B cell (primary cell): ENCODE measurements around the gene ZNF649. TPM values are rescaled to one million over a fixed set of nuclear protein-coding genes. Genes with fewer than 3 reads are reported as not detected.

ENCODE experiments used
- ATAC-seq: fragments of 200-7000 bp; cut with Tn5 transposase; one replicate; pipeline ENCODE4 v1.10.0; 2021; ENCODE audit warnings: low read depth, mild to moderate bottlenecking, moderate number of reproducible peaks, moderate library complexity
- CTCF ChIA-PET: fragments of 350-600 bp; sonication (Branson Sonifier 250); formaldehyde crosslinking; loops from one replicate; lab custom pipeline; 2021; ENCODE audit warnings: antibody characterized with exemption, inconsistent platforms; lab: Charles Lee
- POLR2A ChIA-PET: fragments of 350-600 bp; sonication (Branson Sonifier 250); formaldehyde crosslinking; loops from one replicate; lab custom pipeline; 2021; ENCODE audit warnings: antibody characterized with exemption; lab: Charles Lee
- DNase-seq: peaks from one replicate; pipeline ENCODE4 v3.0.0; 2013
- H2AFZ ChIP-seq: 2 replicates; pipeline ENCODE4 v1.6.1; 2012; ENCODE audit warnings: mild to moderate bottlenecking, low read depth, low read length; ENCODE audit not compliant: insufficient read depth, poor library complexity, severe bottlenecking
- H3K27ac ChIP-seq, 2 donors: 1 replicate in 1 of 2; 2 replicates in 1 of 2; pipeline ENCODE4 v1.5.1; 2012 to 2013; ENCODE audit warnings: low read length in 2 of 2, mild to moderate bottlenecking in 2 of 2, moderate library complexity in 1 of 2
- H3K27me3 ChIP-seq, 4 experiments: fragments of 200-600 bp in 1 of 4; sonication (generic) in 1 of 4; replicated peaks in 1 of 4; 1 replicate in 2 of 4; 2 replicates in 2 of 4; pipeline versions ENCODE4 v1.6.1 to v1.7.0; 2013 to 2016; ENCODE audit warnings: low read length in 3 of 4, mild to moderate bottlenecking in 2 of 4, mixed read lengths in 1 of 4, moderate library complexity in 1 of 4; ENCODE audit not compliant: insufficient read depth in 4 of 4, control insufficient read depth in 3 of 4; ENCODE audit errors: control extremely low read depth in 1 of 4
- H3K36me3 ChIP-seq, 2 experiments: replicated peaks in 1 of 2; 1 replicate in 1 of 2; 2 replicates in 1 of 2; pipeline versions ENCODE4 v1.6.1 to v1.7.1; 2013; ENCODE audit warnings: low read length in 1 of 2; ENCODE audit not compliant: insufficient read depth in 2 of 2, control insufficient read depth in 1 of 2; ENCODE audit errors: control extremely low read depth in 1 of 2, extremely low read depth in 1 of 2
- H3K4me1 ChIP-seq, 2 donors: fragments of 200-600 bp in 1 of 2; sonication (generic) in 1 of 2; 1 replicate in 1 of 2; 2 replicates in 1 of 2; pipeline versions ENCODE4 v1.5.1 to v1.6.1; 2013 to 2017; ENCODE audit warnings: low read length in 2 of 2; ENCODE audit not compliant: control insufficient read depth in 2 of 2, insufficient read depth in 2 of 2
- H3K4me2 ChIP-seq: replicated peaks from 2 replicates; pipeline ENCODE3; 2012; ENCODE audit warnings: mild to moderate bottlenecking, low read depth, low read length; ENCODE audit not compliant: poor library complexity, severe bottlenecking
- H3K4me3 ChIP-seq, 5 experiments: fragments of 200-600 bp in 1 of 5; sonication (generic) in 1 of 5; 1 replicate in 3 of 5; 2 replicates in 2 of 5; pipeline versions ENCODE4 v1.5.1 to v1.7.0; 2011 to 2016; ENCODE audit warnings: low read length in 4 of 5, mild to moderate bottlenecking in 4 of 5, low read depth in 2 of 5, control low read depth in 1 of 5, moderate library complexity in 1 of 5; ENCODE audit not compliant: insufficient read depth in 1 of 5; ENCODE audit errors: control extremely low read depth in 1 of 5, extremely low read depth in 1 of 5
- H3K79me2 ChIP-seq: fragments of 200-600 bp; sonication (generic); one replicate; pipeline ENCODE4 v1.6.0; 2016; ENCODE audit warnings: low read length; ENCODE audit not compliant: control insufficient read depth, insufficient read depth
- H3K9ac ChIP-seq: fragments of 200-600 bp; sonication (generic); 2 replicates; pipeline ENCODE4 v1.6.1; 2017; ENCODE audit warnings: mild to moderate bottlenecking, low read length, moderate library complexity
- H3K9me3 ChIP-seq, 3 donors: one replicate each; pipeline versions ENCODE4 v1.6.1 to v1.7.1; 2013; ENCODE audit warnings: low read length in 2 of 3; ENCODE audit not compliant: control insufficient read depth in 2 of 3, insufficient read depth in 1 of 3; ENCODE audit errors: control extremely low read depth in 1 of 3
- H4K20me1 ChIP-seq: 2 replicates; pipeline ENCODE4 v1.6.0; 2012; ENCODE audit warnings: mild to moderate bottlenecking, low read length; ENCODE audit not compliant: insufficient read depth, control insufficient read depth, poor library complexity, severe bottlenecking
- H3K27ac Mint-ChIP-seq: one replicate; pipeline ENCODE4 v1.8.0; 2021; ENCODE audit warnings: mixed read lengths
- H3K27me3 Mint-ChIP-seq: one replicate; pipeline ENCODE4 v1.8.0; 2021; ENCODE audit warnings: mixed read lengths
- H3K4me1 Mint-ChIP-seq: one replicate; pipeline ENCODE4 v1.8.0; 2021; ENCODE audit warnings: mixed read lengths
- H3K4me3 Mint-ChIP-seq: one replicate; pipeline ENCODE4 v1.8.0; 2021; ENCODE audit warnings: mixed read lengths
- H3K9me3 Mint-ChIP-seq: one replicate; pipeline ENCODE4 v1.8.0; 2022; ENCODE audit warnings: mixed read lengths; ENCODE audit not compliant: insufficient read depth
- CTCF ChIP-seq: fragments of 200-600 bp; IDR thresholded peaks from one replicate; pipeline ENCODE4 v1.8.0; 2022; ENCODE audit warnings: antibody characterized with exemption, mild to moderate bottlenecking
- EZH2 ChIP-seq: IDR thresholded peaks from 2 replicates; pipeline ENCODE4 v1.6.1; 2012; ENCODE audit warnings: borderline replicate concordance, low read depth, mild to moderate bottlenecking, moderate library complexity, low read length; ENCODE audit not compliant: insufficient read depth, poor library complexity, severe bottlenecking
- WGBS: methylation state at CpG from one replicate; pipeline ENCODE4 v1.1.5; 2013; ENCODE audit warnings: missing lambda C conversion rate; ENCODE audit not compliant: insufficient coverage; 5-methylcytosine and 5-hydroxymethylcytosine counted together
- intact Hi-C: fragments of 100-400 bp; cut with micrococcal nuclease; formaldehyde crosslinking; loops from one replicate; pipeline ENCODE4 v1.10.0; 2022
- polyA plus RNA-seq: library from polyadenylated mRNA; depleted of rRNA; stranded (reverse); fragments of >200 nt; gene quantifications from 2 replicates; pipeline ENCODE4 v1.2.3, GENCODE V29; 2012
- total RNA-seq, 2 donors: library from RNA; stranded (reverse); fragments of 120-200 nt in 1 of 2; gene quantifications; 1 replicate in 1 of 2; 2 replicates in 1 of 2; pipeline versions ENCODE4 v1.2.3 to v1.2.4, GENCODE V29; 2013 to 2022

The ZNF649 gene
- total and polyA plus RNA-seq, 2 donors (not counting 1 experiment from before 2014, with no cell fraction given), result 3.8 to 35.7 TPM

GRCh38 chr19:51873097-51873496, 31.7 kb downstream of the ZNF649 start:
- Histone ChIP-seq H3K9me3 (peaks cover 26 to 84% (median 60%) of the 10 kb centered on the region in 3 donors), H3K79me2 (no peaks in the 10 kb centered on the region), H3K9ac (no peak overlapping the region), H3K4me3 (peak overlapping the region in 1 of 5 experiments; percentile 34), H3K4me1 (no peaks in the 10 kb centered on the region), H4K20me1 (no peaks in the 10 kb centered on the region), H2AFZ (no peak overlapping the region), H3K27ac (no peak overlapping the region), H3K36me3 (peaks cover 16 to 49% of the 10 kb centered on the region in 2 experiments), H3K4me2 (no peak overlapping the region), H3K27me3 (no peaks in the 10 kb centered on the region)
- no peak for ATAC-seq
- DNase-seq, result no peak
- POLR2A ChIA-PET, result no interaction called here
- Mint-ChIP-seq H3K27me3 (no peaks in the 10 kb centered on the region), H3K4me1 (no peaks in the 10 kb centered on the region), H3K9me3 (peaks cover 56% of the 10 kb centered on the region), H3K4me3 (no peak overlapping the region), H3K27ac (no peak overlapping the region)
- TF ChIP-seq EZH2, result no peak
- no peak for TF ChIP-seq CTCF
- CTCF ChIA-PET, result no interaction called here
- WGBS, result no CpG with 5 or more reads among the region's 4 CpGs
- intact Hi-C loops, result no loop called here

- no peak for DNase-seq
- Mint-ChIP-seq H3K4me3 (no peak overlapping the region), H3K27ac (no peak overlapping the region), H3K4me1 (no peaks in the 10 kb centered on the region), H3K27me3 (no peaks in the 10 kb centered on the region), H3K9me3 (peaks cover 37% of the 10 kb centered on the region)
- Histone ChIP-seq H3K9me3 (peaks cover 19 to 85% (median 41%) of the 10 kb centered on the region in 3 donors), H3K27ac (no peak overlapping the region), H3K79me2 (no peaks in the 10 kb centered on the region), H2AFZ (no peak overlapping the region), H4K20me1 (no peaks in the 10 kb centered on the region), H3K4me3 (no peak overlapping the region), H3K4me2 (no peak overlapping the region), H3K4me1 (no peaks in the 10 kb centered on the region), H3K9ac (no peak overlapping the region), H3K36me3 (no peaks in the 10 kb centered on the region), H3K27me3 (no peaks in the 10 kb centered on the region)
- intact Hi-C loops, result no loop called here
- WGBS, result no CpG with 5 or more reads among the region's 2 CpGs
- TF ChIP-seq EZH2 (no peak), CTCF (no peak)
- POLR2A ChIA-PET, result no interaction called here
- CTCF ChIA-PET, result interaction anchor here (0.6 kb wide), 1 partner anchor 265 kb away, joined by 3 read pairs; no protein-coding TSS in a partner anchor
- no peak for ATAC-seq
Measured at GRCh38 chr19:51861870-51862622, 42.8 kb downstream of the ZNF649 start.
